IMR-90 (cell line): ENCODE measurements around the gene ADAMTS17.

ENCODE experiments used
- CTCF ChIP-seq: conservative IDR thresholded peaks from 2 replicates; pipeline ENCODE4 v1.5.1; 2012; ENCODE audit warnings: mild to moderate bottlenecking, low read depth, low read length, improper control_type of control experiment
- FOS ChIP-seq: fragments of 150-350 bp; IDR thresholded peaks from 2 replicates; pipeline ENCODE4 v1.6.1; 2016; ENCODE audit warnings: low read depth, low read length
- RFX5 ChIP-seq: IDR thresholded peaks from 2 replicates; pipeline ENCODE4 v1.8.0; 2012; ENCODE audit warnings: low read depth, mild to moderate bottlenecking, low read length, moderate library complexity

- TF ChIP-seq CTCF (no peak), RFX5 (no peak), FOS (no peak)
These were observed 332.4 kb downstream of the ADAMTS17 start for GRCh38 chr15:100009372-100009771.
